Uterus (tissue), 2 donors: Measurements from ENCODE around the gene ZMAT3.

Experiments used
- POLR2A ChIP-seq, 2 donors: fragments of 450-650 bp; IDR thresholded peaks; one replicate each; pipeline ENCODE4 v1.6.1; 2016; ENCODE audit warnings: antibody characterized with exemption in 2 of 2, mild to moderate bottlenecking in 1 of 2, moderate library complexity in 1 of 2
- TF ChIP-seq, protein P1 (sequence below), 4 experiments: fragments of 200-600 bp in 2 of 4; fragments of 450-650 bp in 2 of 4; sonication (generic) in 2 of 4; IDR thresholded peaks; one replicate each; pipeline ENCODE4 v1.5.1; 2016 to 2019; ENCODE audit warnings: antibody characterized with exemption in 4 of 4, mild to moderate bottlenecking in 2 of 4, moderate library complexity in 1 of 4

DNA sequence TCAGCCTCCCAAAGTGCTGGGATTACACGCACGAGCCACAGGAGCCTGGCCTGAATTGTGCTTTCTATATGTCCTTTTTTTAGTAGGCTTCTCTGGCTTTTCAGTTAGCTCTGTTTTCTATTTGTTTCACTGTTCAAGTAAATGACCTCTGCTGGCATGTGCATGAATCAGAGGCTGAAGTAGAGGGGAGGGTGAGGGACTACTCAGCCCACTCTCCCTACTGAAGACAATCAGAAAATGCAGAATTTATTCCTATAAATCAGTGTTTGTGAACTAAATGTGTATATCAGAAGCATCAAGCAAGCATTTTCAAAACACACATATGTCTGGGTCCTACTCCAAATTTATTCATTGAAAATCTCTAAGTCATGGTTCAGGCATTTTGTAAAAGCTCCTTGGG, 45.0 kb downstream of the ZMAT3 start:
- TF ChIP-seq, protein P1, sequence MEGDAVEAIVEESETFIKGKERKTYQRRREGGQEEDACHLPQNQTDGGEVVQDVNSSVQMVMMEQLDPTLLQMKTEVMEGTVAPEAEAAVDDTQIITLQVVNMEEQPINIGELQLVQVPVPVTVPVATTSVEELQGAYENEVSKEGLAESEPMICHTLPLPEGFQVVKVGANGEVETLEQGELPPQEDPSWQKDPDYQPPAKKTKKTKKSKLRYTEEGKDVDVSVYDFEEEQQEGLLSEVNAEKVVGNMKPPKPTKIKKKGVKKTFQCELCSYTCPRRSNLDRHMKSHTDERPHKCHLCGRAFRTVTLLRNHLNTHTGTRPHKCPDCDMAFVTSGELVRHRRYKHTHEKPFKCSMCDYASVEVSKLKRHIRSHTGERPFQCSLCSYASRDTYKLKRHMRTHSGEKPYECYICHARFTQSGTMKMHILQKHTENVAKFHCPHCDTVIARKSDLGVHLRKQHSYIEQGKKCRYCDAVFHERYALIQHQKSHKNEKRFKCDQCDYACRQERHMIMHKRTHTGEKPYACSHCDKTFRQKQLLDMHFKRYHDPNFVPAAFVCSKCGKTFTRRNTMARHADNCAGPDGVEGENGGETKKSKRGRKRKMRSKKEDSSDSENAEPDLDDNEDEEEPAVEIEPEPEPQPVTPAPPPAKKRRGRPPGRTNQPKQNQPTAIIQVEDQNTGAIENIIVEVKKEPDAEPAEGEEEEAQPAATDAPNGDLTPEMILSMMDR (IDR thresholded peaks at IDR 0.05), result no peak
- TF ChIP-seq POLR2A (IDR thresholded peaks at IDR 0.05), result no peak
